HL-60 (cell line): ENCODE measurements around the gene NRN1L.

Source experiments
- GABPA ChIP-seq: IDR thresholded peaks from 2 replicates; pipeline ENCODE4 v1.6.1; 2012; ENCODE audit warnings: low read depth
- POLR2AphosphoS5 ChIP-seq: IDR thresholded peaks from 2 replicates; pipeline ENCODE4 v1.6.1; 2012; ENCODE audit warnings: low read depth
- TF ChIP-seq, protein P1 (sequence below): IDR thresholded peaks from one replicate; pipeline ENCODE4 v1.5.1; 2011; ENCODE audit warnings: low read length, control low read depth, inconsistent platforms; ENCODE audit not compliant: insufficient read depth

DNA sequence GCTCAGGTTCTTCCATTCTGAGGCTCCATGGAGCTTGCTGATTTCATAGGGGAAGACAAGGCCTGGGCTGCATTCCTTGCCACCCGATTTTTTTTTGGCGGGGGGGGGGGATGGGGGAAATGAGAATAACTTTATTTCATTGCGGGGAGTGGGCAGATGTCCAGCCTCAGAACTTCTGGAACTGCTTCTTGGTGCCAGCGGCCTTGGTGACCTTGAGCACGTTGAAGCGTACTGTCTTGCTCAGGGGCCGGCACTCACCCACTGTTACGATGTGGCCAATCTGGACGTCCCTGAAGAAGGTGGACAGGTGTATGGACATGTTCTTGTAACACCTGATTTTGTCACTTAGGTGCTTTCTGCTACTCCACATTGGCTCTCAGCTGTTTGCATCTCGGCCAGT lies 28.9 kb upstream of the NRN1L start:
- TF ChIP-seq GABPA (no peak), POLR2AphosphoS5 (no peak)
- TF ChIP-seq, protein P1, sequence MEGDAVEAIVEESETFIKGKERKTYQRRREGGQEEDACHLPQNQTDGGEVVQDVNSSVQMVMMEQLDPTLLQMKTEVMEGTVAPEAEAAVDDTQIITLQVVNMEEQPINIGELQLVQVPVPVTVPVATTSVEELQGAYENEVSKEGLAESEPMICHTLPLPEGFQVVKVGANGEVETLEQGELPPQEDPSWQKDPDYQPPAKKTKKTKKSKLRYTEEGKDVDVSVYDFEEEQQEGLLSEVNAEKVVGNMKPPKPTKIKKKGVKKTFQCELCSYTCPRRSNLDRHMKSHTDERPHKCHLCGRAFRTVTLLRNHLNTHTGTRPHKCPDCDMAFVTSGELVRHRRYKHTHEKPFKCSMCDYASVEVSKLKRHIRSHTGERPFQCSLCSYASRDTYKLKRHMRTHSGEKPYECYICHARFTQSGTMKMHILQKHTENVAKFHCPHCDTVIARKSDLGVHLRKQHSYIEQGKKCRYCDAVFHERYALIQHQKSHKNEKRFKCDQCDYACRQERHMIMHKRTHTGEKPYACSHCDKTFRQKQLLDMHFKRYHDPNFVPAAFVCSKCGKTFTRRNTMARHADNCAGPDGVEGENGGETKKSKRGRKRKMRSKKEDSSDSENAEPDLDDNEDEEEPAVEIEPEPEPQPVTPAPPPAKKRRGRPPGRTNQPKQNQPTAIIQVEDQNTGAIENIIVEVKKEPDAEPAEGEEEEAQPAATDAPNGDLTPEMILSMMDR, result no peak
